Measurements from ENCODE around the gene C9orf50.

- TF ChIP-seq POLR2A (IDR thresholded peaks at IDR 0.05; ENCODE audit: low read depth, low read length): no peak
- TF ChIP-seq POLR2AphosphoS5 (IDR thresholded peaks at IDR 0.05; ENCODE audit: low read depth, low read length): no peak
- no peak for TF ChIP-seq SPI1 (IDR thresholded peaks at IDR 0.05; ENCODE audit: low read depth, low read length)
- no peak for TF ChIP-seq TAF1 (IDR thresholded peaks at IDR 0.05; ENCODE audit: low read depth, low read length)
These were observed 49.0 kb upstream of the C9orf50 start for GRCh38 chr9:129669946-129670345.

Data from GM12891 (cell line).